COLO668 (cell line): ENCODE data around the gene ATG4B.
"Not testable (repeated sequence)": the region's sequence is repeated elsewhere in the genome, so short reads cannot be mapped to it uniquely, and the experiment has no call there.

Experiments used
- DNase-seq: peaks from one replicate; lab custom pipeline; 2025; ENCODE audit not compliant: unreplicated experiment; lab: John Stamatoyannopoulos, UW

Gene ATG4B

DNA sequence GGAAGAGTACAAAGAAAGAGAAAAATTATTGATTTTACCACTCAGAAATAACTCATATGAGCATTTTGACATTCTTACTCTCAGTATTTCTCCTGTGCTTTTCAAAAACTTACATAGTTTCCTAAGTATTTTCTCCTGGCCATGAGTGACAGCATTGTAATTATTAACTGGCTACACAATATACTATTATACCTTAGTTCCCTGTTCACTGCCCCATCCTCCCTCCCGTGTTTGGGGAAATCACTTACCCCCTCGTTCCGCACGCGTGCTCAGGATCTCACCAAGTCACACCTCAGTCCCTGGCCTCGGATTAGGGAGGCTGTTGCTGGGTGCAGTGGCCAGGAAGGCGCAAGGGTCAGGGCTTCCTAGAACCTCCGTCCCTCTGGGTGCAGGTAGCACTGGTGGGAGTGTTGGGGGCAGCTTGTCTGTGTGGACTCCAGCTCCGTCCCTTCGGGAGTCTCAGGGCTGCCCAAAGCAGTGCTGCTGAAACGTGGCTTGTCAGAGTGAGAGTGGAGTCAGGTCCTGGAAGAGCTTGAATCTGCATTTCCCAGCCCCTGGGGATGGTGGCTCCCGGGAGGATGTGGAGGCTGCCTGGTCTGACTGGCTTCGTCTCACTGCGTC is 23.2 kb downstream of the ATG4B start:
- no peak for DNase-seq

- DNase-seq = not testable (repeated sequence)
Measured at GRCh38 chr2:241662731-241663130, 25.2 kb downstream of the ATG4B start.

GRCh38 chr2:241665731-241666440 is 28.4 kb downstream of the ATG4B start:
- DNase-seq = no peak

DNA sequence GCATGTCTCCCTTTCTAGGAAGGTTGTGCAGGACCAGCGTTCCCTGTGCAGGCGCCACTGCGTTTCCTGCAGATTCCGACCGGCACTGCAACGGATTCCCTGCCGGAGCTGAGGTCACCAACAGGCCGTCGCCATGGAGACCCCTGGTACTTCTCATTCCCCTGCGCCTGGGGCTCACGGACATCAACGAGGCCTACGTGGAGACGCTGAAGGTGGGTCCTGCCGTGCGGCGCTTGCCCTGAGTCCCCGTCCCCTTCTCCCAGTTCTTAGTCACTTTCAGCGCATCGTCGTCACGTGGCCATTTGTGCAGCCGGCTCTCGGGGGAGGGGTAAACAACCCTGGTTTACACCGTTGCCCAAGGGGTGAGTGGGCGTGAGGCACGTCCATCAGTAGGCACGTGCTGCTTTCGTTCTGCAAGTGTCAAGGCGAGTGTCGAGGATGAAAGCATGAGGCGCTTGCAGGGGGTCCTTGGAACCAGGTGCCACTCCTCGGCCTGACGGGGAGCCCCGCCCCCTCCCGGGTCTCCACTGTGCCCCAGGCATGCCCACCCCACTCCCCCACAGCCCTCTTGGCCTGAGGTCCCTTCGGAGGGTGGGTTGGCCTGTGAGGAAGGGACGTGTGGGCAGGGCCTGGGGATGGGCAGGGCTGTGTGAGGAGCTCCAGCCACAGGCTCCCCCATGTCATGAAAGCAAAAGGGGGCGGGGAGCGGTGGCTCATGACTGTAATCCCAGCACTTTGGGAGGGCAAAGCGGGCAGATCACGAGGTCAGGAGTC is 29.3 kb downstream of the ATG4B start:
- no peak for DNase-seq

DNA sequence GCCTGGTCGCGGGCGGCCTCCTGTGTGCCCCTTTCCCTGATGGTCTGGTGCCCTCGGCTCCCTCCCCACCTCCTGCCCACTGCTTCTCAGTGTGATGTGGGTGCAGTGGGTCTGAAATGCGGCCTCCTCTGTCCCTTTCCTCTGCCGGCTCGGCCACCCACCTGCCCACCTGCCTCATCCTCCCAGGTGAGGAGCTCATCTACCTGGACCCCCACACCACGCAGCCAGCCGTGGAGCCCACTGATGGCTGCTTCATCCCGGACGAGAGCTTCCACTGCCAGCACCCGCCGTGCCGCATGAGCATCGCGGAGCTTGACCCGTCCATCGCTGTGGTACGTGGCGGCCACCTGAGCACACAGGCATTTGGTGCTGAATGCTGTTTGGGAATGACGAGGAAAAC is 30.9 kb downstream of the ATG4B start:
- DNase-seq = no peak

GRCh38 chr2:241668839-241669238 is 31.3 kb downstream of the ATG4B start:
- no peak for DNase-seq

GRCh38 chr2:241670333-241671110 is 33.0 kb downstream of the ATG4B start:
- DNase-seq = no peak

DNA sequence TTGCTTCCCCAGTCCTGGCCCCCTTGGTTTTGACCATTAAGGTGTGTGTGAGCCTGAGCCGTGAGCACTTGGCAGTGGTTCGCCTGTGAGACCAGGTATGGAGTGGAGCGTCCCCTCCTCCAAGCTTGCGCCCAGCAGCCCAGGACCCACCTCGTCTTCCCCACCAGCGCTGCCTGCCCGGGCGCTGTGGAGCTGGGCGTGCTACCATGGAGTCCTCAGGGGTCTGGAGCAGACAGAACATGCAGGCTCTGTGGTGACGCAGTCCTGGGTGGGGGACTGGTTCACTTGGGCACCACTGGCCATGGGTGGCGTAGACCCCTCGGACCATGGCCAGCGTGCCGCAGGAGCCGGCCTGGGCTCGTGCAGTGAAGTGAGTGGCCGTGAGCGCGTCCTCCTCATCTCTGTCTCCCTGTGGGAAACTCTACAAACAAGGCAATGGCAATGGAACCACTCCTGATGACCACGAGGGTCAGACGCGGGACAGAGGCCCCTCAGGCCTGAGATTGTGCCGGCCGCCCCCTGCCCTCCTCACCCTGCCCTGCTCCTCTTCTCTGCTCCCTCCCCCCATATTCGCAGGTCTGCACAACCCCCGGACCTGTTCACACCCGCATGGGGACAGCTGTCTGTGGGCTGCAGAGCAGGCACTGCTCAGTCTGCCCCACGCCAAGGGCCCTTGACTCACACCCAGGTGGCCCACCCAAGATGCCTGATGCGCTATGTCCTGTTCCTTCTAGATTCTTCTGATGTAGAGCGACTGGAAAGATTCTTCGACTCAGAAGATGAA is 34.2 kb downstream of the ATG4B start:
- DNase-seq = no peak

DNA sequence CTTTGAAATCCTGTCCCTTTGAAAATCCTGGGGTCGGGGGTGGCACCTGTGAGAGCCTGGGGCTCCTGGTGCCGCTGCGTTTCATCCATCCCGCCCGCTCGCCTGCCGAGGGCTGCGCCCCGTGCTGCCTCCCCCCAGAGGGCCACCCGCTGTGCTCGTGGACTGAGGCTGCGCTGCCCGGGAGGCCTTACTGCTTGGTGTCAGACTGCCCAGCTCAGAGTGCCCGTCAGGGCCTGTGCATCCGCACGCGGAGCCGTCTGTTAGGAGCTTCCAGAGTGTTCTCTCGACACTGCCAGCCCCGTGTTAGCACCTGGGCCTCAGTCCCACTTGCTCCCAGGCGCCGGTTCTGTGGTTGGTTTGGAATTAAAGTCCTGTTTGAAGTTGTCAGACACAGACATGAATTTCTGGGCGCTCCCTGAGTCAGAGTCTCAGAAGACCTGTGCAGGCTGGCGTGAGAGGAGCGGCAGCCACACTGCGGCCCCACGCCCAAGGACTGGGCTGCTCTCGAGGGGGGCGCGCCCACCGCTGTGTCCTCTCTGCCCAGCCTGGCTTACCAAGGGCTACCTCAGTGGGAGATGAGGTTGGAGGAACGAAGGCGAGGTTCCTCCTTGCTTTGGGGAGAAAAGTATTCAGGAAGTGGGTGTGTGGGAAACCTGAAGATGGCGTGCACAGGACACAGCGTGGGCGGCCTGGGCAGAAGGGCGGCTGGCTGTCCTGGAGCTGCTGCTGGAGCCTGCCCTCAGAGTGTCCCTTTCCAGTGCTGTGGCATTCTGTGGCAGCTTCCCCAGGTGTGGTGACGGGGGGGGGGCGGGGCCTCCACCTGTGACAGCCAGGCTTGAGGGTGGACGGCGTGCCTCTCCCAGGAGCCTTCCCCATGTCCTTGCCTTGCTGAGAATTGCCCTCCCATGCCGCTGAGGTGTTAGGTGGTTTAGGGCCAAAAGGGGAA is 35.0 kb downstream of the ATG4B start:
- DNase-seq = no peak

- no peak for DNase-seq
Measured at GRCh38 chr2:241673189-241673663, 35.7 kb downstream of the ATG4B start.

DNA sequence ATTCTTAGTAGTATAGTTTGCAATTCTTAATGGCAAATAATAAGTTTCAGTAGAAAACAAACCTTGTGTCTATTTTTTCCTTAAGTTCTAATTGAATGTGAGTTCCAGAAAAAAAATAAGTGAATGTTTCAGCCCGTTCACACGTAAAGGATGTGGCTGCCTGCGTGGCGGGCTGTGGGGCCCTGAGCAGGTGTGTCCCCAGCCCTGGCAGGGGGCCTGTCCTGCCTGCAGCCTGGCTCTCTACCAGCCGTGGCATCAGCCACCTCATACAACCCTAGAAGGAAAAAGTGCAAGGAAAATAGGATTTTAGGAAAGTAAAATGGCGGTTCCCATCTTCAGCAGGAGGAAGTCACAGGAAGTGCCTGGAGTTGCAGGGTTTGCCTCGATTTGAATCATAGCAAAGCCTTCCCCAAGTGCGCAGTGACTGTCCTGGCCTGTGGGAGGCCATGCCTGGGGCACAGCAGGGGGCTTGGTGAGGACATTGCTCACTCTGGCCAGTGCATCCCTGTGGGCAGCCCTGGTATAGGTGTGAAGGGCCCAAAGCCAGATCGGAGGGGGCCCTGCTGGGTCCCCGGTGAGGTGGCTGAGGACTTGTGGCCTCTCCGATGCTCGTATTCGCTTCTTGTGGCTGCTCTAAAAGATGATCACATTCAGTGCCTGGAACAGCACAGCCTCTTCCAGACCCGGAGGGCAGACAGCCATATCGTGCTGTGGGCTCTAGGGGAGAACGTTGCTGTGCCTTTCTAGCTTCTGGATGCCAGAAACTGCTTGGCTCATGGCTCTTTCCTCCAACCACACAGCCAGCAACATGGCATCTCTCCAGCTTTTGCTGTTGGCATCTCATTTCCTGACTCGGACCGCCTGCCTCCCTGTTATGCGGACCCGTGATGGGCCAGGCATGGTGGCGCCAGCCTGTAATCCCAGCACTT is 36.6 kb downstream of the ATG4B start:
- no peak for DNase-seq

DNA sequence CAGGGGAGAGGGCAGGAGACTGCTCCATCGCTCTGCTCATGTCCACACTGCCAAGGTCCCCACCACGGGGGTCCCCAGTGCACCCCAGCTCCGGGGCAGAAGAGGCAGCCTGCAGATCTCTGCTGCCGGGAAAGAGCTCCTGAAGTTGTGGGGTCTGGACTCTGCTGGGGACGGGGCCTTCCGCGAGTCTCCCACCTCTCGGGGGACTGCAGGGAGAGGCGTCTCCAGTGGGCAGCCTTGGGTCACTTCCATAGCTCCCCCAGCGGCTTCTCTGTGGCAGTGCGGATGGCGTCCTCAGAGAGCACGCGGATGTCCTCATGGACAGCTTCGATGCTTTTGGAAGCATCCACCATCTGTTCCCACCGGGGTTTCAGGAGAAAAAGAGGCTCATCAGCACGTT is 38.4 kb downstream of the ATG4B start:
- DNase-seq = no peak

GRCh38 chr2:241676665-241677064 is 39.2 kb downstream of the ATG4B start:
- DNase-seq = no peak

- no peak for DNase-seq
Measured at GRCh38 chr2:241677392-241677791, 39.9 kb downstream of the ATG4B start.

DNA sequence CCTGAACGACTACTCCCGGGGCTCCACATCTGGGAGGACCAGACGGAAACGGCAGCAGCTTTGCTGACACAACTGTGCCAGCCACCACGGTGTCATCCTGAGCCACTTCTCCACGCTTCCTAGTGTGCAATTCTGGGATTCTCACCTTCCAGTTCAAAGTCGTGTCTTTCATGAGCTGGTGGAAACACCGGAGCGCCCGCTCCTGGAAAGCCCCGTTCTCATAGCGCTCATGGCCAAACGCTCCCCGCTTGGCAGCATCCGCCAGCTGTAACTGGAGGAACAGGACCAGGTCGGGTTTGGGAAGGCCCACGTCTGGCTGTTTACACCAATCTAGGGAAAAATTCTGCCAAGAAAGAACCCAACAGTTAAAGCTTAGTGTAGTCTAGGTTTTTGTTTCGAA is 40.8 kb downstream of the ATG4B start:
- DNase-seq = no peak

- DNase-seq = no peak
Measured at GRCh38 chr2:241678784-241679540, 41.5 kb downstream of the ATG4B start.

GRCh38 chr2:241680044-241680443 is 42.6 kb downstream of the ATG4B start:
- no peak for DNase-seq
